Kidney glomerular epithelial cell (primary cell): Measurements from ENCODE around the gene PARP9.
A peak's percentile ranks its signal among the peaks of the same experiment; 100 is the strongest.
"Not testable (repeated sequence)": the region's sequence is repeated elsewhere in the genome, so short reads cannot be mapped to it uniquely, and the experiment has no call there.

Experiments used
- DNase-seq: peaks from one replicate; lab custom pipeline; 2025; lab: John Stamatoyannopoulos, UW

Gene PARP9

GRCh38 chr3:122520861-122521260 is 43.2 kb downstream of the PARP9 start:
- DNase-seq, result no peak

- DNase-seq, result no peak
Observed at GRCh38 chr3:122519693-122520092, 44.4 kb downstream of the PARP9 start.

GRCh38 chr3:122516846-122517360 is 47.2 kb downstream of the PARP9 start:
- DNase-seq, result no peak

GRCh38 chr3:122515870-122516269 is 48.2 kb downstream of the PARP9 start:
- DNase-seq, result no peak

GRCh38 chr3:122515020-122515468 is 49.1 kb downstream of the PARP9 start:
- DNase-seq, result no peak

GRCh38 chr3:122514123-122515019 is 49.7 kb downstream of the PARP9 start, which contains the start of gene KPNA1:
Gene KPNA1 (minus strand): TSS chr3:122514939. CDS start chr3:122496565, 18,374 bp downstream.
- peak; percentile 77 for DNase-seq

GRCh38 chr3:122513386-122514122 is 50.5 kb downstream of the PARP9 start:
- peak; percentile 43 for DNase-seq

GRCh38 chr3:122512284-122512683 is 51.8 kb downstream of the PARP9 start:
- no peak for DNase-seq

GRCh38 chr3:122510878-122511535 is 53.1 kb downstream of the PARP9 start:
- DNase-seq, result no peak

- DNase-seq, result not testable (repeated sequence)
Observed at GRCh38 chr3:122508944-122509343, 55.2 kb downstream of the PARP9 start.

- DNase-seq, result no peak
Observed at GRCh38 chr3:122508135-122508914, 55.8 kb downstream of the PARP9 start.

- DNase-seq, result no peak
Observed at GRCh38 chr3:122506450-122506849, 57.6 kb downstream of the PARP9 start.

GRCh38 chr3:122505676-122506075 is 58.4 kb downstream of the PARP9 start:
- DNase-seq, result no peak

- DNase-seq, result no peak
Observed at GRCh38 chr3:122502941-122503340, 61.2 kb downstream of the PARP9 start.

- no peak for DNase-seq
Observed at GRCh38 chr3:122502139-122502538, 62.0 kb downstream of the PARP9 start.

- DNase-seq, result peak; percentile 4
Observed at GRCh38 chr3:122500964-122501363, 63.1 kb downstream of the PARP9 start.

GRCh38 chr3:122498152-122498551 is 65.9 kb downstream of the PARP9 start:
- DNase-seq, result no peak

- DNase-seq, result peak; percentile 73
Observed at GRCh38 chr3:122497425-122497824, 66.7 kb downstream of the PARP9 start.

GRCh38 chr3:122496508-122496907 is 67.6 kb downstream of the PARP9 start:
- DNase-seq, result no peak

- no peak for DNase-seq
Observed at GRCh38 chr3:122493296-122493695, 70.8 kb downstream of the PARP9 start.

GRCh38 chr3:122488262-122488973 is 75.7 kb downstream of the PARP9 start:
- no peak for DNase-seq
